Suprapubic skin (tissue), 4 donors: ENCODE results near the gene ARHGEF33. TPM values are rescaled to one million over a fixed set of nuclear protein-coding genes. Genes with fewer than 3 reads are reported as not detected.

Source experiments
- DNase-seq, 2 donors: peaks; one replicate each; pipeline ENCODE4 v3.0.0-alpha.2; 2019; ENCODE audit warnings: low spot score in 2 of 2
- H3K27ac ChIP-seq: fragments of 200-600 bp; sonication (generic); one replicate; pipeline ENCODE4 v1.5.1; 2019
- H3K27me3 ChIP-seq: fragments of 200-600 bp; sonication (generic); one replicate; pipeline ENCODE4 v1.5.1; 2019
- H3K36me3 ChIP-seq: fragments of 200-600 bp; sonication (generic); one replicate; pipeline ENCODE4 v1.5.1; 2019
- H3K4me1 ChIP-seq: fragments of 200-600 bp; sonication (generic); one replicate; pipeline ENCODE4 v1.5.1; 2019
- H3K4me3 ChIP-seq: fragments of 200-600 bp; sonication (generic); one replicate; pipeline ENCODE4 v1.5.1; 2019; ENCODE audit warnings: mild to moderate bottlenecking
- H3K9me3 ChIP-seq: fragments of 200-600 bp; sonication (generic); one replicate; pipeline ENCODE4 v1.5.1; 2019
- EP300 ChIP-seq: sonication (generic); formaldehyde crosslinking; IDR thresholded peaks from one replicate; pipeline ENCODE4 v1.6.1; 2017; ENCODE audit warnings: antibody characterized with exemption
- POLR2A ChIP-seq, 2 donors: fragments of 450-650 bp; IDR thresholded peaks; one replicate each; pipeline ENCODE4 v1.6.1; 2017; ENCODE audit warnings: antibody characterized with exemption in 2 of 2, mild to moderate bottlenecking in 2 of 2, moderate library complexity in 2 of 2
- POLR2AphosphoS5 ChIP-seq, 3 donors: sonication (generic); formaldehyde crosslinking; IDR thresholded peaks; one replicate each; pipeline ENCODE4 v1.6.1; 2017; ENCODE audit warnings: antibody characterized with exemption in 3 of 3
- WGBS: methylation state at CpG from one replicate; pipeline ENCODE4 v1.1.5; 2018; 5-methylcytosine and 5-hydroxymethylcytosine counted together
- total RNA-seq, 4 donors: library from RNA; depleted of rRNA; stranded (reverse); fragments of >200 nt; gene quantifications; one replicate each; pipeline ENCODE4 v1.1.0, GENCODE V29; 2016
- TF ChIP-seq, protein P1 (sequence below), 2 donors: fragments of 200-600 bp in 1 of 2; fragments of 450-650 bp in 1 of 2; sonication (generic) in 1 of 2; IDR thresholded peaks; one replicate each; pipeline ENCODE4 v1.5.1; 2016 to 2019; ENCODE audit warnings: antibody characterized with exemption in 2 of 2, mild to moderate bottlenecking in 1 of 2, moderate library complexity in 1 of 2

The ARHGEF33 gene
- total RNA-seq, 4 donors from 2014 or later, result 0.34 to 0.80 (median 0.42) TPM

DNA sequence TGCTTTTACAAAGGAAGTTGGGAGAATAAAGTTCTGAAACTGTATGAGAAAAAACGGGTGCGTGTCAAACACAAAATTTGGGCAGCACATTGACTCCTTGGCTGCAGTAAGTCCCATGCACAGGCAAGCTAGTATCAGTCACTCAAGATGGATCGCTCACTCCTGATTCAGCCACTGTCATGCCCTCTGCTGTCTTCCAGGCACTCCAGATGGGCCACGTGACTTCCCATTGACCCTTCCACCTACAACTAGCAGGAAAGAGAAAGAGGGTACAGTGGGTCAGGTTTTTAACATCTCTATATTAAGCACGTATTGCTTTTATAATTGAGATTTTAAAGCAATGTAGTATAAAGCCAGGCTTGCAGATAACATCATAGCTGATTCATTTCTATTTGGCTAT, 8.6 kb downstream of the ARHGEF33 start:
- H3K4me3 ChIP-seq, result no peak overlapping the region
- no peak for DNase-seq
- H3K4me1 ChIP-seq, result no peaks in the 10 kb centered on the region
- H3K27ac ChIP-seq, result no peak overlapping the region
- no peak for TF ChIP-seq EP300
- no peak for TF ChIP-seq POLR2AphosphoS5 (IDR thresholded peaks at IDR 0.05)
- TF ChIP-seq POLR2A (IDR thresholded peaks at IDR 0.05), result no peak
- TF ChIP-seq, protein P1, sequence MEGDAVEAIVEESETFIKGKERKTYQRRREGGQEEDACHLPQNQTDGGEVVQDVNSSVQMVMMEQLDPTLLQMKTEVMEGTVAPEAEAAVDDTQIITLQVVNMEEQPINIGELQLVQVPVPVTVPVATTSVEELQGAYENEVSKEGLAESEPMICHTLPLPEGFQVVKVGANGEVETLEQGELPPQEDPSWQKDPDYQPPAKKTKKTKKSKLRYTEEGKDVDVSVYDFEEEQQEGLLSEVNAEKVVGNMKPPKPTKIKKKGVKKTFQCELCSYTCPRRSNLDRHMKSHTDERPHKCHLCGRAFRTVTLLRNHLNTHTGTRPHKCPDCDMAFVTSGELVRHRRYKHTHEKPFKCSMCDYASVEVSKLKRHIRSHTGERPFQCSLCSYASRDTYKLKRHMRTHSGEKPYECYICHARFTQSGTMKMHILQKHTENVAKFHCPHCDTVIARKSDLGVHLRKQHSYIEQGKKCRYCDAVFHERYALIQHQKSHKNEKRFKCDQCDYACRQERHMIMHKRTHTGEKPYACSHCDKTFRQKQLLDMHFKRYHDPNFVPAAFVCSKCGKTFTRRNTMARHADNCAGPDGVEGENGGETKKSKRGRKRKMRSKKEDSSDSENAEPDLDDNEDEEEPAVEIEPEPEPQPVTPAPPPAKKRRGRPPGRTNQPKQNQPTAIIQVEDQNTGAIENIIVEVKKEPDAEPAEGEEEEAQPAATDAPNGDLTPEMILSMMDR (IDR thresholded peaks at IDR 0.05), result no peak
- H3K36me3 ChIP-seq, result no peaks in the 10 kb centered on the region
- WGBS, result 93% methylated on average over 5 of the region's 5 CpGs
- H3K9me3 ChIP-seq, result no peaks in the 10 kb centered on the region
- H3K27me3 ChIP-seq, result no peaks in the 10 kb centered on the region

DNA sequence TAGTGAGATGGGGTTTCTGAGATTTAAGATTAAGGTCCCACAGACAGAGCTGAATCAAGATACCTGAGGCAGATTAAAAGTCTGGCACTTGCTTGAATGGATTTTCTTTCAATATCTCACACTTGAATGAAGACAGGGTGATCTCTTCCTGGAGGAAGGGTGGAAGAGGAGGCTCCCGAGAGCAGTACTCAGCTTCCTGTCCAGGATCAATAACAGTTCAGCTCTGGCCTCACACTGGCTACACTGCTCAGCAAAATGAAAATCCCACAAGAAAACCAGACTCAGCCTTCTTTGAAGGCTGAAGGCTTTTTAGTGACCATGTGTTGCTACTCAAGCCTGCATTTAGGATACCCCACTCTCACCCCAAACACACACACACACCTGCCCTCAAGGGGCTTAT, 11.1 kb downstream of the ARHGEF33 start:
- H3K27me3 ChIP-seq, result no peaks in the 10 kb centered on the region
- H3K4me3 ChIP-seq, result no peak overlapping the region
- no peak overlapping the region for H3K27ac ChIP-seq
- H3K9me3 ChIP-seq, result no peaks in the 10 kb centered on the region
- no peaks in the 10 kb centered on the region for H3K4me1 ChIP-seq
- 75% methylated on average over 1 of the region's 1 CpG for WGBS
- no peak for TF ChIP-seq POLR2AphosphoS5 (IDR thresholded peaks at IDR 0.05)
- TF ChIP-seq POLR2A (IDR thresholded peaks at IDR 0.05), result no peak
- no peak for TF ChIP-seq EP300
- TF ChIP-seq, protein P1 (IDR thresholded peaks at IDR 0.05), result no peak
- no peak for DNase-seq
- H3K36me3 ChIP-seq, result no peaks in the 10 kb centered on the region

DNA sequence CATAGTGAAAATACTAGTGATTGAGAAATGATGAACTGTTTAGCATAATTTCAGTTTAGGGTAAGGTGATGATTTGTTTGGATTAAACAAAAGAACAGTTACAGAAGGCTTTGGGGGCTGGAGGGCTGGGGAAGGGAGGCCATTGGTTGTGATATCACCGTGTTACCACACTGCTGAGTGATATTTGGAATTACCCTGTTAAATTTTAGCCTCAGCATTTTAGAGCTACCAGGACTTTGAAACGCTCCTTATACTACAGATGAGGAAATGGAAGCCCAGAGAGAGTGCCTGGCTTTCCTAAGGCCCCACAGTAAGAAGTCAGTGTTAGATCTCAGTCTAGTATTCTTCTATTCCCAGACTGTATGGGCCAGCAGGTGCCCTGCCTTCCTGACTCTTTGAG, 15.6 kb downstream of the ARHGEF33 start:
- no peak overlapping the region for H3K4me3 ChIP-seq
- DNase-seq, result no peak
- H3K36me3 ChIP-seq, result no peaks in the 10 kb centered on the region
- 95% methylated on average over 2 of the region's 2 CpGs for WGBS
- no peaks in the 10 kb centered on the region for H3K27me3 ChIP-seq
- no peak overlapping the region for H3K27ac ChIP-seq
- no peaks in the 10 kb centered on the region for H3K9me3 ChIP-seq
- TF ChIP-seq EP300, result no peak
- TF ChIP-seq, protein P1 (IDR thresholded peaks at IDR 0.05), result no peak
- TF ChIP-seq POLR2AphosphoS5 (IDR thresholded peaks at IDR 0.05), result no peak
- TF ChIP-seq POLR2A (IDR thresholded peaks at IDR 0.05), result no peak
- no peaks in the 10 kb centered on the region for H3K4me1 ChIP-seq

DNA sequence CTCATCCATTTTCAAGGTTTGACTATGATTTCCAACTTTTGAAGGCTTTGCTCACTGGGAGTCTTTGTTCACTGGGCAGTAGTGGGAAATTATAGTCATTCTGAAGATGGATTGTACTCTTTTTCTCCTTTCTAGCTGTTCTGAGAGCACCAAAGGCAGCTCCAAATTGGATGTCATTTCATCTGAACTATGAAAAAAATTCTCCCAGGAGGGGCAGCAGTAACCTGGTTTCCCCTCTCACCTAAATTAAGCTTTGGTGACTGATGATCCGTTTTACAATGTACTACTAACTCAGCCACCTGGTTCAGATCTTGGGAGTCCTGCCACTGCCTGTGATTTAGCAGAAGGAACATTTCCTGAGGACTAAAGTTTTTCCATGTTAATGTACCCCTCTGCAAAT, 17.6 kb downstream of the ARHGEF33 start:
- no peaks in the 10 kb centered on the region for H3K27me3 ChIP-seq
- 67% methylated on average over 1 of the region's 1 CpG for WGBS
- no peaks in the 10 kb centered on the region for H3K4me1 ChIP-seq
- no peaks in the 10 kb centered on the region for H3K36me3 ChIP-seq
- no peaks in the 10 kb centered on the region for H3K9me3 ChIP-seq
- no peak for TF ChIP-seq POLR2AphosphoS5 (IDR thresholded peaks at IDR 0.05)
- TF ChIP-seq, protein P1 (IDR thresholded peaks at IDR 0.05), result no peak
- no peak for TF ChIP-seq POLR2A (IDR thresholded peaks at IDR 0.05)
- TF ChIP-seq EP300, result no peak
- H3K27ac ChIP-seq, result no peak overlapping the region
- H3K4me3 ChIP-seq, result no peak overlapping the region
- DNase-seq, result no peak

DNA sequence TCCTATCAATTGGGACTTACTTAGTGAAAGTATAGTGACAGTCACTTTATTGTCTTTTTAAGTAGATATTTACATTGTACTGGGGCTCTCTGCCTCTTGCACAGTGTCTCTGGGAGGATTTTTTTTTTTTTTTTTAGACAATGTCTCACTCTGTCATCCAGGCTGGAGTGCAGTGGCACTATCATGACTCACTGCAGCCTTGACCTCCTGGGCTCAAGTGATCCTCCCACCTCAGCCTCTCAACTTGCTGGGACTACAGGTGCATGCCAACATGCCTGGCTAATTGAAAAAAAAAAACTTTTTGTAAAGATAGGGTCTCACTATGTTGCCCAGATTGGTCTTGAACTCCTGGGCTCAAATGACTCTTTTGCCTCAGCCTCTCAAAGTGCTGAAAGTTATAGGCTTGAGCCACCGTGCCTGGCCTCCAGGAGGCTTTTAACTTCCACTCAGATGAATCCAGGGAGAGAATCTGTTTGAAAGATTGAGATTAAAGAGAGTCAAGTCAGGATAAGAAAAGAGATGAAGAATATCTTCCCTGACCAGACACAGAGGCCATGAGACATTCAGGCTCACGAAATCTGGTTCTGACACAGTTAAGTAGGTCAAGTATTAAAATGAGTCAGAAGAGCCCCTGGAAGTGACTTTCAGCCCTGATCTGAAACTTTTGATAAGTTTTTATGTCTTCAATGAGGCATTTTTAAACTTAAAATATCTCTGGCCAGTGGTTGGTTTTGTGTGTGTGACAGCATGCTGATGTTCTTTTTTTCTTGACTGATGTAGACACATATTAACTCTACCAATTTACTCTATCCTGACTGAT, 18.3 kb downstream of the ARHGEF33 start:
- Histone ChIP-seq H3K27me3 (no peaks in the 10 kb centered on the region), H3K9me3 (no peaks in the 10 kb centered on the region), H3K27ac (no peak overlapping the region), H3K36me3 (no peaks in the 10 kb centered on the region), H3K4me1 (no peaks in the 10 kb centered on the region), H3K4me3 (no peak overlapping the region)
- no peak for DNase-seq
- 73% methylated on average over 2 of the region's 2 CpGs for WGBS
- TF ChIP-seq, protein P1 (IDR thresholded peaks at IDR 0.05), result no peak
- TF ChIP-seq EP300 (no peak), POLR2AphosphoS5 (IDR thresholded peaks at IDR 0.05) (no peak), POLR2A (IDR thresholded peaks at IDR 0.05) (no peak)
